G401.6 (cell line): ENCODE measurements around the gene OR51D1.

Source experiments
- FAIRE-seq: peaks from 2 replicates; lab custom pipeline; 2012; peaks lifted over from hg19 to GRCh38; lab: Jason Lieb, UNC

OR51D1 gene

GRCh38 chr11:4636962-4637661, at the start of gene OR51D1:
TSS of gene OR51D1 (plus strand) at chr11:4637477. CDS start at chr11:4639791, 2,314 bp downstream.
- FAIRE-seq: no peak

- FAIRE-seq: no peak
Observed at GRCh38 chr11:4589017-4589416, 48.3 kb upstream of the OR51D1 start.

- no peak for FAIRE-seq
Observed at GRCh38 chr11:4593739-4594138, 43.5 kb upstream of the OR51D1 start, which contains the start of gene OR52I1. TSS of gene OR52I1 (plus strand) at chr11:4594039. CDS start at chr11:4594039, 0 bp downstream.

- FAIRE-seq: no peak
Observed at GRCh38 chr11:4605057-4605456, 32.2 kb upstream of the OR51D1 start.

GRCh38 chr11:4606231-4607015, 30.9 kb upstream of the OR51D1 start:
- FAIRE-seq: no peak

GRCh38 chr11:4607096-4607495, 30.2 kb upstream of the OR51D1 start:
- FAIRE-seq: no peak

- peak; percentile 99 for FAIRE-seq
Observed at GRCh38 chr11:4607781-4608666, 29.3 kb upstream of the OR51D1 start, which contains the start of gene TRIM68. TSS of gene TRIM68 (minus strand) at chr11:4608231. CDS start at chr11:4605504, 2,727 bp downstream.

- no peak for FAIRE-seq
Observed at GRCh38 chr11:4610258-4610935, 26.9 kb upstream of the OR51D1 start.

- no peak for FAIRE-seq
Observed at GRCh38 chr11:4611986-4612385, 25.3 kb upstream of the OR51D1 start.

- no peak for FAIRE-seq
Observed at GRCh38 chr11:4615856-4616444, 21.3 kb upstream of the OR51D1 start.

GRCh38 chr11:4619514-4619913, 17.8 kb upstream of the OR51D1 start:
- FAIRE-seq: no peak

GRCh38 chr11:4626207-4627099, 10.8 kb upstream of the OR51D1 start:
- FAIRE-seq: no peak

- no peak for FAIRE-seq
Observed at GRCh38 chr11:4636136-4636535, 1.1 kb upstream of the OR51D1 start.

GRCh38 chr11:4637662-4638047, 378 bp downstream of the OR51D1 start:
- no peak for FAIRE-seq

- no peak for FAIRE-seq
Observed at GRCh38 chr11:4639931-4640330, 2.7 kb downstream of the OR51D1 start.

- FAIRE-seq: no peak
Observed at GRCh38 chr11:4641501-4641900, 4.2 kb downstream of the OR51D1 start.

- no peak for FAIRE-seq
Observed at GRCh38 chr11:4642043-4642442, 4.8 kb downstream of the OR51D1 start.

GRCh38 chr11:4643076-4643475, 5.8 kb downstream of the OR51D1 start:
- no peak for FAIRE-seq

GRCh38 chr11:4643682-4644081, 6.4 kb downstream of the OR51D1 start, which contains the start of gene OR51E1:
TSS of gene OR51E1 (plus strand) at chr11:4643982. CDS start at chr11:4652527, 8,545 bp downstream.
- no peak for FAIRE-seq

- no peak for FAIRE-seq
Observed at GRCh38 chr11:4644233-4644632, 7.0 kb downstream of the OR51D1 start.
